ENCODE measurements around the gene SMIM10.

Gene SMIM10

DNA sequence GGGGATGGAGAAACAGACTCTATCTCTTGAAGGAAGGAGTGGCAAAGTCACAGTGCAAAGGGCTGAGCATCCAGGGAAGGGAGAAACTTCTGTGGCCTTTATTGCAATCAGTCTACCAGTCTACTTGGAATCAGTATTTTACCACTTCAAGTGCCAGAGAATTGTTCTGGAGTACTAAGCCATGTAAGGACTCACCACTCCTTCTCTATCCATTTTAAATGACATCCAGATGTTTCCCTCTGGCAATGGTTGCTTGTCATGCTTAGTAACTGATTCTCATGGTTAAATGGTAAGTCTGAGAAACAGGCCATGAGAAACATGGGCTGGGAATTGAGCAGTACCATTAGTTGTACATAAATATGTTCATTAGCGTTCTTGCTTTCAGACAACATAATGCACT is 21.1 kb upstream of the SMIM10 start:
- TF ChIP-seq, protein P1, sequence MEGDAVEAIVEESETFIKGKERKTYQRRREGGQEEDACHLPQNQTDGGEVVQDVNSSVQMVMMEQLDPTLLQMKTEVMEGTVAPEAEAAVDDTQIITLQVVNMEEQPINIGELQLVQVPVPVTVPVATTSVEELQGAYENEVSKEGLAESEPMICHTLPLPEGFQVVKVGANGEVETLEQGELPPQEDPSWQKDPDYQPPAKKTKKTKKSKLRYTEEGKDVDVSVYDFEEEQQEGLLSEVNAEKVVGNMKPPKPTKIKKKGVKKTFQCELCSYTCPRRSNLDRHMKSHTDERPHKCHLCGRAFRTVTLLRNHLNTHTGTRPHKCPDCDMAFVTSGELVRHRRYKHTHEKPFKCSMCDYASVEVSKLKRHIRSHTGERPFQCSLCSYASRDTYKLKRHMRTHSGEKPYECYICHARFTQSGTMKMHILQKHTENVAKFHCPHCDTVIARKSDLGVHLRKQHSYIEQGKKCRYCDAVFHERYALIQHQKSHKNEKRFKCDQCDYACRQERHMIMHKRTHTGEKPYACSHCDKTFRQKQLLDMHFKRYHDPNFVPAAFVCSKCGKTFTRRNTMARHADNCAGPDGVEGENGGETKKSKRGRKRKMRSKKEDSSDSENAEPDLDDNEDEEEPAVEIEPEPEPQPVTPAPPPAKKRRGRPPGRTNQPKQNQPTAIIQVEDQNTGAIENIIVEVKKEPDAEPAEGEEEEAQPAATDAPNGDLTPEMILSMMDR (IDR thresholded peaks at IDR 0.05; ENCODE audit: extremely low read depth, insufficient read depth, missing control alignments): no peak
- in situ Hi-C loops (cut with MboI; ENCODE audit: low pct_unique_long_range_greater_than_20kb, low sequenced_read_pairs, unreplicated experiment): loop anchor here (25.0 kb wide), 1 partner anchor 243 kb away; no protein-coding TSS in a partner anchor
- DNase-seq (ENCODE audit: low spot score): no peak

DNA sequence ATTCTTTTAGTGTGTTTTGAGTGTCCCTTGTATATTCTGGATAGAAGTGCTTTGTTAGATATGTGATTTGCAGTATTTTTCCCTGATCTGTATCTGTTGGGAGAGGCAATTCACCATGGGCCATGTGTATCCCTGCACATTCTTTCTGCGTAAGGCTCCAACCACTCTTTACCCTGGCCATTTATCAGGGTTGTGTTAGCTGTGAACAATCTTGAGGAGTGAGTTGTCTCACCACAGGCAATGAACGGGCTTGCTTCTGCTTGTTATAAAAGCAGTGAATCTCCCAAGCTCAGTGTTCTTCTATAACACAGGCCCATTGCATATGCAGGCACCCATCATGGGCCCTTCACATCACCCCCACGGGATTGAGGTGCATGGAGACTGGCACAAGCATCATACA is 18.9 kb upstream of the SMIM10 start:
- in situ Hi-C loops (cut with MboI; ENCODE audit: low pct_unique_long_range_greater_than_20kb, low sequenced_read_pairs, unreplicated experiment): loop anchor here (25.0 kb wide), 1 partner anchor 240 kb away; no protein-coding TSS in a partner anchor
- TF ChIP-seq, protein P1 (IDR thresholded peaks at IDR 0.05; ENCODE audit: extremely low read depth, insufficient read depth, missing control alignments): no peak
- no peak for DNase-seq (ENCODE audit: low spot score)

DNA sequence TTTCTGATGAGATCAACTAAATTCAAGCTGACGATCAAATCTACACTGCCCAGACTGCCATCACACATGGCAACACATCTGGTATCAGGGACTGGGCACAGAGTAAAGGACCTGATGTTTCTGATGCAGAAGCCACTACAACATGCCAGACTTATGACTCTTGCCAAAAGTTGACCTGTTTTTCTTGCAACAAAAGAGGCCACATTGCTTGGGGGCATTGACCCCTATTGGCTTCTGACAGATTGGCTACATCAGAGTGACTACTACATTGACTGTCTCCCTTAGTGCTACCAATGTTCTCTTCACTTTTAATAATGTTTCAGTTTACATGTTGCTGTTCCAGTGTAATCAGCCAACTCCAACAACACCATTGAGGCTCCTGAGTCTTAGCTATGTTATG is 15.3 kb upstream of the SMIM10 start:
- TF ChIP-seq, protein P1 (IDR thresholded peaks at IDR 0.05; ENCODE audit: extremely low read depth, insufficient read depth, missing control alignments): no peak
- in situ Hi-C loops (cut with MboI; ENCODE audit: low pct_unique_long_range_greater_than_20kb, low sequenced_read_pairs, unreplicated experiment): no loop called here
- DNase-seq (ENCODE audit: low spot score): no peak

DNA sequence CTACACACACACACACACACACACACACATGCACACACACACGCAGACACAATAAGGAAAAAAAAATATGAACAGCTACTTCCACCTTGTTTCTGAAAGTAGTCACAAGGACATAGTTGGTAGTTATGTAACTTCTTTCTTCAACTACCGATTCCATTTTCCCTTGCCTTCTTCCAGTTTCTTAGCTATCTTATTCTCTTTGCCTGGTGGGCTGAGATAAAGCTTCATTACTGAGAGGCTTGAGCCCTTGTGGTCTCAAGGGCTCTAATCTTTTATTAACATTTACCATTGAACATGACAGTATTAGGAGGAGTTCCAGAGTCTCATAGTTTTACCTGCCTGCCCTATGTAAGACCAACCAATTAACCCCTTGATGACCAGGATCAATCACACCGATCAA is 8.9 kb upstream of the SMIM10 start:
- TF ChIP-seq, protein P1 (IDR thresholded peaks at IDR 0.05; ENCODE audit: extremely low read depth, insufficient read depth, missing control alignments): no peak
- in situ Hi-C loops (cut with MboI; ENCODE audit: low pct_unique_long_range_greater_than_20kb, low sequenced_read_pairs, unreplicated experiment): no loop called here
- DNase-seq (ENCODE audit: low spot score): no peak

DNA sequence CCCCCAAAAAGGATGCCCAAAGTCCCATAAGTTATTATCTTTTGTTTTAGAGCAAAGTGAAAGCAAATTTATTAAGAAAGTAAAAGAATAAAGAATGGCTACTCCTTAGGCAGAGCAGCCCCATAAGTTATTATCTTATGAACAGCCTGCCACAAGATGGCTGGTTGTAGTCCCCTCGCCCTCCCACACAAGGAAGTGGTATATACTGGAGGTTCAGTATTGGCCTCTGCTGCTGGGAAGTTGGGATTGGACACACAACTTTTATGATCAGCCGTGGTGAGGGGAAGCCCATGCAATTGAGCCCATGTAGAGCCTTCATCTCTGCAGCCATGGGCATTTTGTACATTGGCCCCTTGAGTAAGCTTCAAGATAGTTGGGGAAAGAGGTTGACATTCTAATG is 8.0 kb upstream of the SMIM10 start:
- TF ChIP-seq, protein P1 (IDR thresholded peaks at IDR 0.05; ENCODE audit: extremely low read depth, insufficient read depth, missing control alignments): no peak
- no peak for DNase-seq (ENCODE audit: low spot score)
- in situ Hi-C loops (cut with MboI; ENCODE audit: low pct_unique_long_range_greater_than_20kb, low sequenced_read_pairs, unreplicated experiment): no loop called here

DNA sequence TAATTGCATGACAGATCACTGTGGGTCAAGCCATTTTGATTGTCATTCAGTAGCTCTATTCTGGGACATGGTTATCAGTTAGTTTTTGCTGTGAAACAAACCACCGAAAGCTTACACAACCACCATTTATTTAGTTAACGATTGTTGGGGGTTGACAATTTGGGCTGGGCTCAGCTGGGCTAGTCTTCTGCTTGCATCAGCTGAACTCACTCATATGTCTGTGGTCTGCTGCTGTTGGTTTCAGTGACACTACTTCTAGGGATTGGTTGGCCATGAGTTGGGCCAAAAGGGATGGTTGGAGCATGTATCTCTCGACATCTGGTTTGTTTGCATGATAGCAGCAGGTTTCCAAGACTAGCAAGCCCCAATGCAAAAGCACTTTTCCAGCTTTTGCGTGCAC is 5.3 kb upstream of the SMIM10 start:
- in situ Hi-C loops (cut with MboI; ENCODE audit: low pct_unique_long_range_greater_than_20kb, low sequenced_read_pairs, unreplicated experiment): no loop called here
- TF ChIP-seq, protein P1 (IDR thresholded peaks at IDR 0.05; ENCODE audit: extremely low read depth, insufficient read depth, missing control alignments): no peak
- no peak for DNase-seq (ENCODE audit: low spot score)

- TF ChIP-seq, protein P1 (IDR thresholded peaks at IDR 0.05; ENCODE audit: extremely low read depth, insufficient read depth, missing control alignments): no peak
- in situ Hi-C loops (cut with MboI; ENCODE audit: low pct_unique_long_range_greater_than_20kb, low sequenced_read_pairs, unreplicated experiment): no loop called here
- DNase-seq (ENCODE audit: low spot score): no peak
Measured at GRCh38 chrX:134990475-134990800, 353 bp upstream of the SMIM10 start.

All from GM13977 (cell line).